ENCODE measurements around the gene CRY1. TPM values are rescaled to one million over a fixed set of nuclear protein-coding genes. Genes with fewer than 3 reads are reported as not detected.
"Not testable (repeated sequence)": the region's sequence is repeated elsewhere in the genome, so short reads cannot be mapped to it uniquely, and the experiment has no call there.

The CRY1 gene
- total RNA-seq, 2 donors from 2014 or later: 11.6 to 12.2 TPM

GRCh38 chr12:107111314-107111713, 18.0 kb upstream of the CRY1 start:
- intact Hi-C loops (cut with DNase I, micrococcal nuclease): no loop called here
- ATAC-seq (no peak), DNase-seq (no peak)

GRCh38 chr12:107109726-107110719, 16.7 kb upstream of the CRY1 start:
- intact Hi-C loops (cut with DNase I, micrococcal nuclease): no loop called here
- ATAC-seq (peak; percentile 67), DNase-seq (no peak)

GRCh38 chr12:107108995-107109508, 15.7 kb upstream of the CRY1 start:
- intact Hi-C loops (cut with DNase I, micrococcal nuclease): no loop called here
- ATAC-seq (peak; percentile 72), DNase-seq (no peak)

- intact Hi-C loops (cut with DNase I, micrococcal nuclease); ATAC-seq; DNase-seq: not testable (repeated sequence)
Measured at GRCh38 chr12:107108366-107108765, 15.0 kb upstream of the CRY1 start.

GRCh38 chr12:107107381-107107780, 14.0 kb upstream of the CRY1 start:
- intact Hi-C loops (cut with DNase I, micrococcal nuclease): no loop called here
- ATAC-seq: no peak

GRCh38 chr12:107106241-107107025, 13.1 kb upstream of the CRY1 start:
- intact Hi-C loops (cut with DNase I, micrococcal nuclease): no loop called here
- DNase-seq: no peak
- no peak for ATAC-seq

More at GRCh38 chr12:107107381-107107780, 14.0 kb upstream of the CRY1 start:
- DNase-seq: no peak

- intact Hi-C loops (cut with DNase I, micrococcal nuclease): no loop called here
- no peak for DNase-seq
- no peak for ATAC-seq
Measured at GRCh38 chr12:107105410-107105703, 12.0 kb upstream of the CRY1 start.

GRCh38 chr12:107103516-107103915, 10.2 kb upstream of the CRY1 start:
- DNase-seq (no peak), ATAC-seq (no peak)
- intact Hi-C loops (cut with DNase I, micrococcal nuclease): no loop called here

- no peak for ATAC-seq
- intact Hi-C loops (cut with DNase I, micrococcal nuclease): no loop called here
- no peak for DNase-seq
Measured at GRCh38 chr12:107103097-107103496, 9.7 kb upstream of the CRY1 start.

GRCh38 chr12:107102294-107102693, 8.9 kb upstream of the CRY1 start:
- intact Hi-C loops (cut with DNase I, micrococcal nuclease): no loop called here
- DNase-seq: no peak
- ATAC-seq: no peak

GRCh38 chr12:107101651-107102050, 8.3 kb upstream of the CRY1 start:
- ATAC-seq: no peak
- intact Hi-C loops (cut with DNase I, micrococcal nuclease): no loop called here
- no peak for DNase-seq

GRCh38 chr12:107099917-107100316, 6.6 kb upstream of the CRY1 start:
- no peak for ATAC-seq
- DNase-seq: no peak
- intact Hi-C loops (cut with DNase I, micrococcal nuclease): no loop called here

- no peak for ATAC-seq
- no peak for DNase-seq
- intact Hi-C loops (cut with DNase I, micrococcal nuclease): no loop called here
Measured at GRCh38 chr12:107096571-107096970, 3.2 kb upstream of the CRY1 start.

- intact Hi-C loops (cut with DNase I, micrococcal nuclease): loop anchor here in 1 of 2 donors (5.0 kb wide), 1 partner anchor 137 kb away; the partner anchor contains the start of gene TMEM263
- DNase-seq (no peak), ATAC-seq (no peak)
Measured at GRCh38 chr12:107094183-107094448, 767 bp upstream of the CRY1 start.

GRCh38 chr12:107092669-107093416, 506 bp downstream of the CRY1 start:
- intact Hi-C loops (cut with DNase I, micrococcal nuclease): loop anchor here in 1 of 2 donors (5.0 kb wide), 1 partner anchor 136 kb away; the partner anchor contains the start of gene TMEM263
- ATAC-seq: peak; percentile 39
- peak; percentile 49 to 63 for DNase-seq

GRCh38 chr12:107091989-107092641, 1.2 kb downstream of the CRY1 start:
- DNase-seq (no peak), ATAC-seq (peak; percentile 54)
- intact Hi-C loops (cut with DNase I, micrococcal nuclease): loop anchor here in 1 of 2 donors (5.0 kb wide), 1 partner anchor 135 kb away; the partner anchor contains the start of gene TMEM263

- DNase-seq (no peak), ATAC-seq (no peak)
- intact Hi-C loops (cut with DNase I, micrococcal nuclease): loop anchor here in 1 of 2 donors (5.0 kb wide), 1 partner anchor 134 kb away; the partner anchor contains the start of gene TMEM263
Measured at GRCh38 chr12:107091381-107091780, 2.0 kb downstream of the CRY1 start.

- ATAC-seq (no peak), DNase-seq (no peak)
- intact Hi-C loops (cut with DNase I, micrococcal nuclease): loop anchor here in 1 of 2 donors (5.0 kb wide), 1 partner anchor 133 kb away; the partner anchor contains the start of gene TMEM263
Measured at GRCh38 chr12:107090711-107091110, 2.6 kb downstream of the CRY1 start.

Data from left colon (tissue), 2 donors.